Glomerular visceral epithelial cell (primary cell): ENCODE data around the gene BEGAIN.

Experiments
- DNase-seq: peaks from one replicate; pipeline ENCODE4 v3.0.0-alpha.2; 2016; ENCODE audit errors: extremely low spot score

BEGAIN gene

GRCh38 chr14:100536721-100537445 lies 50.3 kb downstream of the BEGAIN start:
- DNase-seq = no peak

- DNase-seq = no peak
Measured at GRCh38 chr14:100536121-100536510, 51.1 kb downstream of the BEGAIN start.

GRCh38 chr14:100535287-100536120 lies 51.7 kb downstream of the BEGAIN start:
- no peak for DNase-seq

GRCh38 chr14:100534528-100535286 lies 52.5 kb downstream of the BEGAIN start:
- no peak for DNase-seq

- DNase-seq = no peak
Measured at GRCh38 chr14:100533656-100534485, 53.3 kb downstream of the BEGAIN start.

GRCh38 chr14:100532906-100533655 lies 54.1 kb downstream of the BEGAIN start:
- DNase-seq = no peak

- no peak for DNase-seq
Measured at GRCh38 chr14:100532154-100532861, 54.9 kb downstream of the BEGAIN start.

- no peak for DNase-seq
Measured at GRCh38 chr14:100531152-100532121, 55.8 kb downstream of the BEGAIN start.

GRCh38 chr14:100530270-100531072 lies 56.7 kb downstream of the BEGAIN start:
- no peak for DNase-seq

GRCh38 chr14:100529561-100530031 lies 57.6 kb downstream of the BEGAIN start:
- DNase-seq = no peak

GRCh38 chr14:100528962-100529560 lies 58.2 kb downstream of the BEGAIN start:
- DNase-seq = no peak

GRCh38 chr14:100526632-100527031 lies 60.6 kb downstream of the BEGAIN start:
- DNase-seq = no peak

GRCh38 chr14:100526057-100526456 lies 61.2 kb downstream of the BEGAIN start:
- no peak for DNase-seq

GRCh38 chr14:100525615-100526014 lies 61.6 kb downstream of the BEGAIN start:
- no peak for DNase-seq

GRCh38 chr14:100524933-100525243 lies 62.3 kb downstream of the BEGAIN start:
- DNase-seq = no peak

- DNase-seq = no peak
Measured at GRCh38 chr14:100524233-100524932, 62.8 kb downstream of the BEGAIN start.

- no peak for DNase-seq
Measured at GRCh38 chr14:100523843-100524169, 63.4 kb downstream of the BEGAIN start.
